Fibroblast of lung (primary cell): Measurements from ENCODE around the gene KCNMA1. TPM values are rescaled to one million over a fixed set of nuclear protein-coding genes. Genes with fewer than 3 reads are reported as not detected.

Experiments used
- DNase-seq, 2 donors: peaks; one replicate each; pipeline versions ENCODE4 v3.0.0 to v3.0.0-alpha.2; 2010; ENCODE audit warnings: low read depth in 2 of 2
- H2AFZ ChIP-seq: 2 replicates; pipeline ENCODE4 v1.5.1; 2012; ENCODE audit warnings: low read length, control low read depth, inconsistent platforms
- H3K27ac ChIP-seq: 2 replicates; pipeline ENCODE4 v1.5.1; 2011; ENCODE audit warnings: low read length, control low read depth; ENCODE audit not compliant: insufficient read depth
- H3K27me3 ChIP-seq: 2 replicates; pipeline ENCODE4 v1.5.1; 2011; ENCODE audit warnings: mild to moderate bottlenecking, low read length; ENCODE audit not compliant: control insufficient read depth, insufficient read depth
- H3K36me3 ChIP-seq: 2 replicates; pipeline ENCODE4 v1.5.1; 2011; ENCODE audit warnings: low read length; ENCODE audit not compliant: control insufficient read depth, insufficient read depth
- H3K4me1 ChIP-seq: 2 replicates; pipeline ENCODE4 v1.5.1; 2011; ENCODE audit warnings: low read length; ENCODE audit not compliant: control insufficient read depth, insufficient read depth; ENCODE audit errors: extremely low read depth
- H3K4me2 ChIP-seq: 2 replicates; pipeline ENCODE4 v1.5.1; 2011; ENCODE audit warnings: low read length, control low read depth; ENCODE audit not compliant: insufficient read depth; ENCODE audit errors: extremely low read depth
- H3K4me3 ChIP-seq, 4 experiments: fragments of 200-600 bp in 1 of 4; sonication (generic) in 1 of 4; replicated peaks in 1 of 4; 2 replicates each; pipeline ENCODE4 v1.5.1; 2011 to 2016; ENCODE audit warnings: low read length in 4 of 4, low read depth in 3 of 4, mild to moderate bottlenecking in 3 of 4, control low read depth in 2 of 4, inconsistent platforms in 1 of 4, mixed read lengths in 1 of 4; ENCODE audit not compliant: insufficient read depth in 1 of 4; ENCODE audit errors: control extremely low read depth in 1 of 4
- H3K79me2 ChIP-seq: 2 replicates; pipeline ENCODE4 v1.5.1; 2012; ENCODE audit warnings: mild to moderate bottlenecking, low read length, inconsistent platforms; ENCODE audit not compliant: control insufficient read depth, insufficient read depth
- H3K9ac ChIP-seq: 2 replicates; pipeline ENCODE4 v1.5.1; 2011; ENCODE audit warnings: mild to moderate bottlenecking, low read length, control low read depth; ENCODE audit not compliant: insufficient read depth
- H3K9me3 ChIP-seq: 2 replicates; pipeline ENCODE4 v1.5.1; 2012; ENCODE audit warnings: low read depth, low read length; ENCODE audit not compliant: control insufficient read depth, insufficient read depth
- H4K20me1 ChIP-seq: 2 replicates; pipeline ENCODE4 v1.5.1; 2011; ENCODE audit warnings: low read length; ENCODE audit not compliant: control insufficient read depth, insufficient read depth; ENCODE audit errors: extremely low read depth
- EZH2 ChIP-seq: IDR thresholded peaks from 2 replicates; pipeline ENCODE4 v1.5.1; 2012; ENCODE audit warnings: low read length, control low read depth, mild to moderate bottlenecking; ENCODE audit errors: missing control alignments
- polyA plus RNA-seq, 2 donors: library from polyadenylated mRNA; depleted of rRNA in 1 of 2; stranded (reverse) in 1 of 2; unstranded in 1 of 2; fragments of >200 nt; gene quantifications; 2 replicates each; pipeline ENCODE4 v1.2.1, GENCODE V29; 2011 to 2012; ENCODE audit warnings: missing spikeins in 1 of 2
- total RNA-seq: library from RNA; depleted of rRNA; stranded (reverse); fragments of >200 nt; gene quantifications from 2 replicates; pipeline ENCODE4 v1.2.1, GENCODE V29; 2014
- TF ChIP-seq, protein P1 (sequence below), 2 donors: IDR thresholded peaks in 1 of 2; conservative IDR thresholded peaks in 1 of 2; 1 replicate in 1 of 2; 2 replicates in 1 of 2; pipeline ENCODE4 v1.5.1; 2011 to 2012; ENCODE audit warnings: low read length in 2 of 2, control low read depth in 1 of 2, inconsistent platforms in 1 of 2, low read depth in 1 of 2, mild to moderate bottlenecking in 1 of 2

KCNMA1 gene
- total and polyA plus RNA-seq, 2 donors (not counting 1 experiment from before 2014, with no cell fraction given): 31.0 to 138 TPM

DNA sequence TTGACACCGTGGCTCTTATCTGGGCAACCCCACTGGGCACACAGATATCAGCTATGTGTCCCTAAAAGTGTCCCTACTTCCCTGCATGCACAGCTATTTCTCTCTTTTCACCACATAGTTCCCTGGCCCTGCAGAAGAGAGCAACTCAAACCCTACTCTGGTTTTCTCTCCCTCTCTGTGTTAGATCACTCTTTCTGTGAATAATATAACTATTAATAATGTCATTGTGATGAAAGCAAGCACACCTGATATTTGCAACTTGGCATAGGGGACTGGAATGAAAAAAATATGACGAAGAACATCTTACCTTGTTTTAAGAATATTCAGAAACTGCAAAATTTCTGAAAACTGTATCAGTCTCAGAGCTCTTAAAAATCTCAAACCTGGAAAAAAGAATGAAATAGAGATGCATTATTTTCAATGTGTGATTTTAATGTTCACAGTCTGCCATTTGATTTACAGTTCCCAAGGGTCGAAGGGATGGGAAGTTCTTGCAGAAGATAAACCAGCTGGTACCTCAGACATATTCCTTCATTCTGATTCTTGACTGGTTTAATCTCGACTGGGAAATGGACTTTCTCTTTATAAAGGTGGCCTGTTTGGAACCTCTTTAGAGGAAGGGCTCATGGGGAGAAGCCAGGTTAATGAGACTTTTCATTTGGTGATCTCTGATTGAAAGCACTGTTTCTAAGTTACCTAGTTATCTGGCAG is 516.8 kb downstream of the KCNMA1 start:
- no peak overlapping the region for H3K27ac ChIP-seq
- no peaks in the 10 kb centered on the region for H3K36me3 ChIP-seq
- no peaks in the 10 kb centered on the region for H3K4me1 ChIP-seq
- H3K79me2 ChIP-seq: no peaks in the 10 kb centered on the region
- no peak overlapping the region for H2AFZ ChIP-seq
- no peaks in the 10 kb centered on the region for H4K20me1 ChIP-seq
- no peaks in the 10 kb centered on the region for H3K9me3 ChIP-seq
- no peak overlapping the region for H3K9ac ChIP-seq
- TF ChIP-seq, protein P1, sequence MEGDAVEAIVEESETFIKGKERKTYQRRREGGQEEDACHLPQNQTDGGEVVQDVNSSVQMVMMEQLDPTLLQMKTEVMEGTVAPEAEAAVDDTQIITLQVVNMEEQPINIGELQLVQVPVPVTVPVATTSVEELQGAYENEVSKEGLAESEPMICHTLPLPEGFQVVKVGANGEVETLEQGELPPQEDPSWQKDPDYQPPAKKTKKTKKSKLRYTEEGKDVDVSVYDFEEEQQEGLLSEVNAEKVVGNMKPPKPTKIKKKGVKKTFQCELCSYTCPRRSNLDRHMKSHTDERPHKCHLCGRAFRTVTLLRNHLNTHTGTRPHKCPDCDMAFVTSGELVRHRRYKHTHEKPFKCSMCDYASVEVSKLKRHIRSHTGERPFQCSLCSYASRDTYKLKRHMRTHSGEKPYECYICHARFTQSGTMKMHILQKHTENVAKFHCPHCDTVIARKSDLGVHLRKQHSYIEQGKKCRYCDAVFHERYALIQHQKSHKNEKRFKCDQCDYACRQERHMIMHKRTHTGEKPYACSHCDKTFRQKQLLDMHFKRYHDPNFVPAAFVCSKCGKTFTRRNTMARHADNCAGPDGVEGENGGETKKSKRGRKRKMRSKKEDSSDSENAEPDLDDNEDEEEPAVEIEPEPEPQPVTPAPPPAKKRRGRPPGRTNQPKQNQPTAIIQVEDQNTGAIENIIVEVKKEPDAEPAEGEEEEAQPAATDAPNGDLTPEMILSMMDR (conservative IDR thresholded peaks at IDR 0.05 in 1 of 2, IDR thresholded peaks at IDR 0.05 in 1 of 2; ENCODE audit: low read depth in 1 of 2, low read length in 2 of 2): no peak
- TF ChIP-seq EZH2: no peak
- no peaks in the 10 kb centered on the region for H3K27me3 ChIP-seq
- no peak for DNase-seq
- H3K4me2 ChIP-seq: no peak overlapping the region
- H3K4me3 ChIP-seq: no peak overlapping the region

DNA sequence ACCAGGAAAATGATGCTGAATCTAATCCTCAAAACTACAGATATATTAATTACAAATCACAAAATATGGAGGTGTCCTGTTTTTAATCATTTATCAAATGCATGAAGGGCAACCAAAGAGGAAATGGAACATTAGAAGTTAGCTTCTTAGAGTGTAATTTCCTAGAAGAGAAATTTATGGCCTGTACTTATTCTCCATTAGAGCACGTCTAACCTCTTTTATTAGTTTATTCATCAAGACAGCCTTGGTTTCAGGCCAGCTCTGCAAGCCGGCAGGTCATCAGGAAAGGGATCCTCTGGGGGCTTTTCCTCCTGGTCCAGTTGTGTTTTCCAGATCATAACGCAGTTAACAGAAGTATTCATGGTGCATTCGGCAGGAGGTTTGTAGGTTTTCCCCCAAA is 517.6 kb downstream of the KCNMA1 start:
- Histone ChIP-seq H3K4me2 (no peak overlapping the region), H3K27ac (no peak overlapping the region), H2AFZ (no peak overlapping the region), H4K20me1 (no peaks in the 10 kb centered on the region), H3K36me3 (no peaks in the 10 kb centered on the region), H3K27me3 (no peaks in the 10 kb centered on the region), H3K9ac (no peak overlapping the region), H3K4me1 (no peaks in the 10 kb centered on the region), H3K79me2 (no peaks in the 10 kb centered on the region), H3K9me3 (no peaks in the 10 kb centered on the region), H3K4me3 (no peak overlapping the region)
- TF ChIP-seq EZH2: no peak
- TF ChIP-seq, protein P1 (conservative IDR thresholded peaks at IDR 0.05 in 1 of 2, IDR thresholded peaks at IDR 0.05 in 1 of 2; ENCODE audit: low read depth in 1 of 2, low read length in 2 of 2): no peak
- no peak for DNase-seq

DNA sequence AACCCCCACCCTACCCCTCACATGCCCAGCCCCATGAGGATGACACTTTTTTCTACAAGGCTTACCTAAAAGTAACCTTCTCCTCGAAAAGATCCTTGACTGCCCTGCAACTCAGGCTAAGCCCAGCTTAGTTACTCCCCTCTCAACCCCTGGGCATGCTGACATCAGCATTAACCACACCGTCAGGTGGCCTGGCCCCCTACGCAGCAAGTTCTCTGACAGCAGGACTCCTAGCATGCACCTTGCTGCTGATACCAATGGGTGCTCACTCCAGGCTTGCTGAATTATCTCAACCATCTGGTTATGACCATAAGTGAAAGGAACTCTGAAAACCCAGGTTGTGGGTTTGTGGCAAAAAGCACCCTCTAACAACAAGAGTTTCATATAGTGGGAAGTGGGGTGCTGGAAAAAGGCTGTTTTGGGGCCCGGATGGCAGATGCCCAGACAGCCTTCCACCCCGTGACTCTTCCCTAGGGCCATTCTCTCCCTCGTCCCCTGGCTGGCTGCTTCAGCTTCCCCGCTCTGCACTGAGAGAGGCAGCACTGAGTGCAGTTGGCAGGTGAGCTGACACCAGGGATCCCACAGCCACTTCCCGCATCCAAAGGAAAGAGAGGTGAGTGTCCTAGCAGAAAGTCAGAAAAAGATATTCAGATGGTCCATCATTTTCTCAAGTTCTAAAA is 518.9 kb downstream of the KCNMA1 start:
- Histone ChIP-seq H4K20me1 (no peaks in the 10 kb centered on the region), H3K4me2 (no peak overlapping the region)

More for the DNA sequence above, 518.9 kb downstream of the KCNMA1 start:
- no peak overlapping the region for H3K27ac ChIP-seq
- H3K9ac ChIP-seq: no peak overlapping the region
- H3K36me3 ChIP-seq: no peaks in the 10 kb centered on the region
- no peak overlapping the region for H2AFZ ChIP-seq
- no peak for TF ChIP-seq EZH2
- TF ChIP-seq, protein P1 (conservative IDR thresholded peaks at IDR 0.05 in 1 of 2, IDR thresholded peaks at IDR 0.05 in 1 of 2; ENCODE audit: low read depth in 1 of 2, low read length in 2 of 2): no peak
- no peak for DNase-seq
- H3K4me1 ChIP-seq: no peaks in the 10 kb centered on the region
- no peaks in the 10 kb centered on the region for H3K9me3 ChIP-seq
- no peaks in the 10 kb centered on the region for H3K27me3 ChIP-seq
- H3K79me2 ChIP-seq: no peaks in the 10 kb centered on the region
- H3K4me3 ChIP-seq: no peak overlapping the region
